ENCODE measurements around the gene NPTX1.

DNA sequence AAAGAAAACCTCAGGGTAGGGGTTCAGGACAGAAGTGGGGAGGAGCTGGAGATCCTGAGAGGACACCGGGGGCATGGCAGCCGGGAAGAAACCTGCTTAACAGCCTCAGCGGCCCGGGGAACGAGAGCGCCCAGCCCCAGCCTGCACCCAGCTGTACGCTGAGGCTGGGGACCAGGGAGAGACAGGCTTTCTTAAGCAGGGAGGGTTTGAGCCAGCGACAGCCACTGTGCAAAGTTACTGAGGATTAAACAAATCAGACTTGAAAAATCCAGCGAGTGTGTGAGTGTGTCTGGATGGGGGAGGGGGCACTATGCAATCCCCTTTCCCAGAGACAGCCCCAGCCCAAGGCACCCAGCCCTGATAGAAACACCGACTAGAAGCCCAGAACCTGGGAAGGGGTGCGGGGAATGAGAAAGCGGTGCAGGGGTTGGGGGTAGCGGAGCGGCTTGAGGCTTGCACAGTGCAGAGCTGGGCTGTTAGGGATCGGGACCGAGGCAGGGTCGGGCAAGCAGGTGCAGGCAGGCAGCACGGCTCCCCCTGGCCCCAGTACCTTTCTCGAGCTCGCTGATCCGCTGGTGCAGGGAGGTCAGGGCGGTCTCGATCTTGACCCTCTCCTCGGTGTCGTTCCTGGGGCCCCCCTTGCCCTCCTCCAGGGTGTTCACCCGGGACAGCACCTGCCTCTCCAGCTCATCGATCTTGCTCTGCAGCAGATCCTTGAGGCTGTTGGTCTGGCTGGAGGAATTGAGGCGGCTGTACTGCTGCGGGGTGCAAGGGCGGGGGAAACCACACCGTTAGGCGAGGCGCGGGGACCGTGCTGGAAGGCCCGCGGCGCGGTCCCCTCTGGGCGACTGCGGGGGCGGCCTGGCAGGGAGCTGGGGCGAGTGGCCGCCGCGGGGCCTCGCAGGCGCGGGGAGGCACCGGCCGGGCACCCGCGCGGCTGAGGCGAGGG is 1.2 kb downstream of the NPTX1 start:
- TF ChIP-seq REST (IDR thresholded peaks at IDR 0.05; ENCODE audit: insufficient read depth in 1 of 2, low read depth in 2 of 2, low read length in 2 of 2) (no peak), POLR2AphosphoS5 (IDR thresholded peaks at IDR 0.05; ENCODE audit: low read depth, low read length) (no peak), SIN3A (IDR thresholded peaks at IDR 0.05; ENCODE audit: borderline replicate concordance, insufficient read depth, low read length) (no peak)
